ENCODE results near the gene ZFP69.

DNA sequence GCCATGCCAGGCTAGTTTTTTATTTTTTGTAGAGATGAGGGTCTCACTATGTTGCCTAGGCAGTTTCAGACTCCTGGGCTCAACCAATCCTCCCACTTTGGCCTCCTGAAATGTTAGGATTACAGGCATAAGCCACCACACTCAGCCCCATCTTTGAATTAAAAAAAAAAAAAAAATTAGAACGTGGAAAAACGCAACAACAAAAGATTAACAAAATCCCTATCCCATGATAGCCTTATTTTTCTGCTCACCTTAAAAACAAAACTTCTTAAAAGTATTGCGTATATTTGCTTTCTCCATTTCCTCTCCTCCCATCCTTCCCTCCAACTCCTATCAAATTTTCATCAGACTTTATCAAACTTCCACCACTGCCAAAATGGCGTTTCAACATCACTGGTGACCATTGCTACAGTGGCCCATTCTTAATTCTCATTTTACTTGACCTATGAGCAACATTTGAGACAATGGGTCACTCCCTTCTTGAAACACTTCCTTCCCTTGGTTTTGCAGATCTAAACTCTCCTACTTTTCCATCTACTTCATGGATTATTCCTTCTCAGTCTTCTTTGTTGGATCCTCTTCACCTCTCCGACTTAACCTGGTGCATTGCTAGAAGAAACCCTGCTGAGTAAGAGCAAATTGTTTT lies 53.8 kb downstream of the ZFP69 start:
- TF ChIP-seq SALL2 (tag by site-specific recombination; IDR thresholded peaks at IDR 0.05; ENCODE audit: borderline replicate concordance) (no peak), ZNF776 (tag by site-specific recombination; IDR thresholded peaks at IDR 0.05; ENCODE audit: borderline replicate concordance) (no peak), KLF1 (tag by site-specific recombination; IDR thresholded peaks at IDR 0.05) (no peak), ZNF76 (tag by site-specific recombination; IDR thresholded peaks at IDR 0.05; ENCODE audit: borderline replicate concordance, low read depth) (no peak)
- TF ChIP-seq, protein P1, sequence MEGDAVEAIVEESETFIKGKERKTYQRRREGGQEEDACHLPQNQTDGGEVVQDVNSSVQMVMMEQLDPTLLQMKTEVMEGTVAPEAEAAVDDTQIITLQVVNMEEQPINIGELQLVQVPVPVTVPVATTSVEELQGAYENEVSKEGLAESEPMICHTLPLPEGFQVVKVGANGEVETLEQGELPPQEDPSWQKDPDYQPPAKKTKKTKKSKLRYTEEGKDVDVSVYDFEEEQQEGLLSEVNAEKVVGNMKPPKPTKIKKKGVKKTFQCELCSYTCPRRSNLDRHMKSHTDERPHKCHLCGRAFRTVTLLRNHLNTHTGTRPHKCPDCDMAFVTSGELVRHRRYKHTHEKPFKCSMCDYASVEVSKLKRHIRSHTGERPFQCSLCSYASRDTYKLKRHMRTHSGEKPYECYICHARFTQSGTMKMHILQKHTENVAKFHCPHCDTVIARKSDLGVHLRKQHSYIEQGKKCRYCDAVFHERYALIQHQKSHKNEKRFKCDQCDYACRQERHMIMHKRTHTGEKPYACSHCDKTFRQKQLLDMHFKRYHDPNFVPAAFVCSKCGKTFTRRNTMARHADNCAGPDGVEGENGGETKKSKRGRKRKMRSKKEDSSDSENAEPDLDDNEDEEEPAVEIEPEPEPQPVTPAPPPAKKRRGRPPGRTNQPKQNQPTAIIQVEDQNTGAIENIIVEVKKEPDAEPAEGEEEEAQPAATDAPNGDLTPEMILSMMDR (tag by site-specific recombination; IDR thresholded peaks at IDR 0.05): no peak
